Fibroblast of lung (primary cell): ENCODE data around the gene SPEN. TPM values are rescaled to one million over a fixed set of nuclear protein-coding genes. Genes with fewer than 3 reads are reported as not detected.

ENCODE experiments used
- DNase-seq, 2 donors: peaks; one replicate each; pipeline versions ENCODE4 v3.0.0 to v3.0.0-alpha.2; 2010; ENCODE audit warnings: low read depth in 2 of 2
- H2AFZ ChIP-seq: 2 replicates; pipeline ENCODE4 v1.5.1; 2012; ENCODE audit warnings: low read length, control low read depth, inconsistent platforms
- H3K27ac ChIP-seq: 2 replicates; pipeline ENCODE4 v1.5.1; 2011; ENCODE audit warnings: low read length, control low read depth; ENCODE audit not compliant: insufficient read depth
- H3K27me3 ChIP-seq: 2 replicates; pipeline ENCODE4 v1.5.1; 2011; ENCODE audit warnings: mild to moderate bottlenecking, low read length; ENCODE audit not compliant: control insufficient read depth, insufficient read depth
- H3K36me3 ChIP-seq: 2 replicates; pipeline ENCODE4 v1.5.1; 2011; ENCODE audit warnings: low read length; ENCODE audit not compliant: control insufficient read depth, insufficient read depth
- H3K4me1 ChIP-seq: 2 replicates; pipeline ENCODE4 v1.5.1; 2011; ENCODE audit warnings: low read length; ENCODE audit not compliant: control insufficient read depth, insufficient read depth; ENCODE audit errors: extremely low read depth
- H3K4me2 ChIP-seq: 2 replicates; pipeline ENCODE4 v1.5.1; 2011; ENCODE audit warnings: low read length, control low read depth; ENCODE audit not compliant: insufficient read depth; ENCODE audit errors: extremely low read depth
- H3K4me3 ChIP-seq, 4 experiments: fragments of 200-600 bp in 1 of 4; sonication (generic) in 1 of 4; replicated peaks in 1 of 4; 2 replicates each; pipeline ENCODE4 v1.5.1; 2011 to 2016; ENCODE audit warnings: low read length in 4 of 4, low read depth in 3 of 4, mild to moderate bottlenecking in 3 of 4, control low read depth in 2 of 4, inconsistent platforms in 1 of 4, mixed read lengths in 1 of 4; ENCODE audit not compliant: insufficient read depth in 1 of 4; ENCODE audit errors: control extremely low read depth in 1 of 4
- H3K79me2 ChIP-seq: 2 replicates; pipeline ENCODE4 v1.5.1; 2012; ENCODE audit warnings: mild to moderate bottlenecking, low read length, inconsistent platforms; ENCODE audit not compliant: control insufficient read depth, insufficient read depth
- H3K9ac ChIP-seq: 2 replicates; pipeline ENCODE4 v1.5.1; 2011; ENCODE audit warnings: mild to moderate bottlenecking, low read length, control low read depth; ENCODE audit not compliant: insufficient read depth
- H3K9me3 ChIP-seq: 2 replicates; pipeline ENCODE4 v1.5.1; 2012; ENCODE audit warnings: low read depth, low read length; ENCODE audit not compliant: control insufficient read depth, insufficient read depth
- H4K20me1 ChIP-seq: 2 replicates; pipeline ENCODE4 v1.5.1; 2011; ENCODE audit warnings: low read length; ENCODE audit not compliant: control insufficient read depth, insufficient read depth; ENCODE audit errors: extremely low read depth
- EZH2 ChIP-seq: IDR thresholded peaks from 2 replicates; pipeline ENCODE4 v1.5.1; 2012; ENCODE audit warnings: low read length, control low read depth, mild to moderate bottlenecking; ENCODE audit errors: missing control alignments
- polyA plus RNA-seq, 2 donors: library from polyadenylated mRNA; depleted of rRNA in 1 of 2; stranded (reverse) in 1 of 2; unstranded in 1 of 2; fragments of >200 nt; gene quantifications; 2 replicates each; pipeline ENCODE4 v1.2.1, GENCODE V29; 2011 to 2012; ENCODE audit warnings: missing spikeins in 1 of 2
- total RNA-seq: library from RNA; depleted of rRNA; stranded (reverse); fragments of >200 nt; gene quantifications from 2 replicates; pipeline ENCODE4 v1.2.1, GENCODE V29; 2014
- TF ChIP-seq, protein P1 (sequence below), 2 donors: IDR thresholded peaks in 1 of 2; conservative IDR thresholded peaks in 1 of 2; 1 replicate in 1 of 2; 2 replicates in 1 of 2; pipeline ENCODE4 v1.5.1; 2011 to 2012; ENCODE audit warnings: low read length in 2 of 2, control low read depth in 1 of 2, inconsistent platforms in 1 of 2, low read depth in 1 of 2, mild to moderate bottlenecking in 1 of 2

The SPEN gene
- total and polyA plus RNA-seq, 2 donors (not counting 1 experiment from before 2014, with no cell fraction given) = 5.1 to 11.9 TPM

DNA sequence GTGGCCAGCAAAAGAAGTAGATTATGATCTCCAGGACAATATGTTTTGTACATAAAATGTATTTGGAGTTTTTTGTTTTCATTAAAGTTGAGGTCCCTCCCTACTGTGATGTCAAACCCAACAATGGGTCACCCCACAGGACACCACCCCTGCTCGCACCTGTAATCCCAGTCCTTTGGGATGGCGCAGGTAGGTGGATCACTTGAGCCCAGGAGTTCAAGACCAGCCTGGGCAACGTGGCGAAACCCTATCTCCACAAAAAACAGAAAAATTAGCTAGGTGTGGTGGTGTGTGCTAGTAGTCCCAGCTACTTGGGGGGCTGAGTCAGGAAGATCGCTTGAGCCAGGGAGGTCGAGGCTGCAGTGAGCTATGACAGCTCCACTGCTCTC, 119.4 kb downstream of the SPEN start:
- Histone ChIP-seq H3K4me2 (no peak overlapping the region), H3K9me3 (no peaks in the 10 kb centered on the region), H3K79me2 (peaks cover 68% of the 10 kb centered on the region), H3K36me3 (peaks cover 16% of the 10 kb centered on the region), H3K27me3 (no peaks in the 10 kb centered on the region), H4K20me1 (no peaks in the 10 kb centered on the region), H2AFZ (no peak overlapping the region), H3K4me3 (no peak overlapping the region), H3K27ac (peak overlapping the region; percentile 71), H3K9ac (no peak overlapping the region), H3K4me1 (peaks cover 23% of the 10 kb centered on the region)
- no peak for DNase-seq
- TF ChIP-seq, protein P1, sequence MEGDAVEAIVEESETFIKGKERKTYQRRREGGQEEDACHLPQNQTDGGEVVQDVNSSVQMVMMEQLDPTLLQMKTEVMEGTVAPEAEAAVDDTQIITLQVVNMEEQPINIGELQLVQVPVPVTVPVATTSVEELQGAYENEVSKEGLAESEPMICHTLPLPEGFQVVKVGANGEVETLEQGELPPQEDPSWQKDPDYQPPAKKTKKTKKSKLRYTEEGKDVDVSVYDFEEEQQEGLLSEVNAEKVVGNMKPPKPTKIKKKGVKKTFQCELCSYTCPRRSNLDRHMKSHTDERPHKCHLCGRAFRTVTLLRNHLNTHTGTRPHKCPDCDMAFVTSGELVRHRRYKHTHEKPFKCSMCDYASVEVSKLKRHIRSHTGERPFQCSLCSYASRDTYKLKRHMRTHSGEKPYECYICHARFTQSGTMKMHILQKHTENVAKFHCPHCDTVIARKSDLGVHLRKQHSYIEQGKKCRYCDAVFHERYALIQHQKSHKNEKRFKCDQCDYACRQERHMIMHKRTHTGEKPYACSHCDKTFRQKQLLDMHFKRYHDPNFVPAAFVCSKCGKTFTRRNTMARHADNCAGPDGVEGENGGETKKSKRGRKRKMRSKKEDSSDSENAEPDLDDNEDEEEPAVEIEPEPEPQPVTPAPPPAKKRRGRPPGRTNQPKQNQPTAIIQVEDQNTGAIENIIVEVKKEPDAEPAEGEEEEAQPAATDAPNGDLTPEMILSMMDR (conservative IDR thresholded peaks at IDR 0.05 in 1 of 2, IDR thresholded peaks at IDR 0.05 in 1 of 2; ENCODE audit: low read depth in 1 of 2, low read length in 2 of 2) = no peak

DNA sequence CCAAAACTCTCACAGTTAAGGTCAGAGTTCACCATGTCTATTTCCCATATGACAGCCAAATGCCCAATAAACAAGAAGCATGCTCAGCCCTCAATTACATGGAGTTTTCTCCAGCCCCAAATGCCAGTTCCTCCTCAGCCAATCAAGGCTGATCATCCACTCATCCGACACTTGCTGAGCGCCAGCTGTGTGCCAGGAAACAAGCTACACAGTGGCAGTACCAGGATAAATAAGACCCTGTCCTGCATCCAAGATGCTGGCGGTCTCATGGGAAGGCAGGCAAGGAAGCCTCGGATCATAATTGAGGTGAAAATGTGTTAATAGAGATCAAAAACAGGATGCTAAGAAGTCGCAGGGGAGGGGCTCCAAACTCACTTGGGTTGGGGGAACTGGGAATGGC, 120.7 kb downstream of the SPEN start:
- Histone ChIP-seq H3K9ac (no peak overlapping the region), H3K4me2 (no peak overlapping the region), H3K27me3 (no peaks in the 10 kb centered on the region), H4K20me1 (no peaks in the 10 kb centered on the region), H3K9me3 (no peaks in the 10 kb centered on the region), H3K4me1 (peaks cover 23% of the 10 kb centered on the region), H3K79me2 (peaks cover 73% of the 10 kb centered on the region), H2AFZ (no peak overlapping the region), H3K36me3 (peaks cover 23% of the 10 kb centered on the region), H3K27ac (no peak overlapping the region), H3K4me3 (no peak overlapping the region)
- no peak for DNase-seq
- TF ChIP-seq EZH2 = no peak
- TF ChIP-seq, protein P1 (conservative IDR thresholded peaks at IDR 0.05 in 1 of 2, IDR thresholded peaks at IDR 0.05 in 1 of 2; ENCODE audit: low read depth in 1 of 2, low read length in 2 of 2) = no peak

DNA sequence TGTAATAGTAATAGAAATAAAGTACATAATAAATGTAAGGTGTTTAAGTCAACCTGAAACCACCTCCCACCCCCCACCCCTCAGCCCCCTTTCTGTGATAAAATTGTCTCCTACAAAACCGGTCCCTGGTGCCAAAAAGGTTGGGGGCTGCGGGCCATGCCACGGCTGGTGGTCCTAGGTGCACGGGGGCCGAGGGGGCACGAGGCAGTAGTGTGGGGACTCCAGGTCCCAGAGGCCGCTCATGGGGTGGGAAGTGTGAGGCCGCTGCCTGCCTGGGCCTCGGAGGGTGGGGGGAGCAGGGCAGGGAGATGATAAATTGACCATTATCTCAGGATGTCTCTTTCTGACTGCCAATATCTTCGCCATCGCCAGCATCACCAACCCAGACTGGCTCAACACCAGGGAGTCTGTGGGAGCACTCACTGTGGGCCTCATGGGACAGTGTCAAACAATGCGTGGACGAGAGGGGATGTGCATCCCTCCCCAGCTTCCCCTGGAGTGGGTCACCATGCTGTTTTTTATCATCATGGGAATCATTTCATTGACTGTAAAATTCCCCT, 121.9 kb downstream of the SPEN start:
- H3K36me3 ChIP-seq = peaks cover 24% of the 10 kb centered on the region
- no peak overlapping the region for H2AFZ ChIP-seq
- peaks cover 17% of the 10 kb centered on the region for H3K4me1 ChIP-seq
- H4K20me1 ChIP-seq = no peaks in the 10 kb centered on the region
- no peaks in the 10 kb centered on the region for H3K9me3 ChIP-seq
- no peaks in the 10 kb centered on the region for H3K27me3 ChIP-seq
- peaks cover 72% of the 10 kb centered on the region for H3K79me2 ChIP-seq
- no peak overlapping the region for H3K27ac ChIP-seq
- no peak overlapping the region for H3K9ac ChIP-seq
- no peak overlapping the region for H3K4me3 ChIP-seq
- no peak overlapping the region for H3K4me2 ChIP-seq
- TF ChIP-seq, protein P1 (conservative IDR thresholded peaks at IDR 0.05 in 1 of 2, IDR thresholded peaks at IDR 0.05 in 1 of 2; ENCODE audit: low read depth in 1 of 2, low read length in 2 of 2) = no peak
- TF ChIP-seq EZH2 = no peak
- DNase-seq = no peak
